ENCODE results near the gene COX6A2.

Gene COX6A2

GRCh38 chr16:31410082-31410481 is 18.1 kb downstream of the COX6A2 start:
- no peak for DNase-seq (ENCODE audit: low spot score)

GRCh38 chr16:31409433-31409832 is 18.7 kb downstream of the COX6A2 start:
- DNase-seq (ENCODE audit: low spot score) = no peak

GRCh38 chr16:31407406-31407805 is 20.8 kb downstream of the COX6A2 start:
- no peak for DNase-seq (ENCODE audit: low spot score)

- DNase-seq (ENCODE audit: low spot score) = no peak
Measured at GRCh38 chr16:31404353-31405064, 23.7 kb downstream of the COX6A2 start.

- no peak for DNase-seq (ENCODE audit: low spot score)
Measured at GRCh38 chr16:31403590-31404352, 24.4 kb downstream of the COX6A2 start.

GRCh38 chr16:31402687-31403086 is 25.5 kb downstream of the COX6A2 start:
- no peak for DNase-seq (ENCODE audit: low spot score)

- DNase-seq (ENCODE audit: low spot score) = no peak
Measured at GRCh38 chr16:31401436-31401835, 26.7 kb downstream of the COX6A2 start.

GRCh38 chr16:31400191-31400590 is 28.0 kb downstream of the COX6A2 start:
- DNase-seq (ENCODE audit: low spot score) = no peak

GRCh38 chr16:31397701-31398100 is 30.5 kb downstream of the COX6A2 start:
- DNase-seq (ENCODE audit: low spot score) = no peak

- DNase-seq (ENCODE audit: low spot score) = no peak
Measured at GRCh38 chr16:31397096-31397660, 31.0 kb downstream of the COX6A2 start.

- no peak for DNase-seq (ENCODE audit: low spot score)
Measured at GRCh38 chr16:31395647-31396046, 32.5 kb downstream of the COX6A2 start.

- no peak for DNase-seq (ENCODE audit: low spot score)
Measured at GRCh38 chr16:31393056-31393455, 35.1 kb downstream of the COX6A2 start, which contains the start of gene ITGAD. TSS of gene ITGAD (plus strand) at chr16:31393335. CDS start at chr16:31393361, 26 bp downstream.

- no peak for DNase-seq (ENCODE audit: low spot score)
Measured at GRCh38 chr16:31390504-31391041, 37.6 kb downstream of the COX6A2 start.

- DNase-seq (ENCODE audit: low spot score) = no peak
Measured at GRCh38 chr16:31388535-31388934, 39.6 kb downstream of the COX6A2 start.

- DNase-seq (ENCODE audit: low spot score) = peak; percentile 26
Measured at GRCh38 chr16:31386157-31386984, 41.8 kb downstream of the COX6A2 start.

GRCh38 chr16:31385680-31386079 is 42.5 kb downstream of the COX6A2 start:
- no peak for DNase-seq (ENCODE audit: low spot score)

GRCh38 chr16:31382485-31383161 is 45.5 kb downstream of the COX6A2 start:
- peak; percentile 68 for DNase-seq (ENCODE audit: low spot score)

GRCh38 chr16:31380201-31380600 is 48.0 kb downstream of the COX6A2 start:
- DNase-seq (ENCODE audit: low spot score) = no peak
